Measurements from ENCODE around the gene PHTF1. TPM values are rescaled to one million over a fixed set of nuclear protein-coding genes. Genes with fewer than 3 reads are reported as not detected.

PHTF1 gene
- total RNA-seq, 1 experiment from 2014 or later = 8.4 TPM

GRCh38 chr1:113681596-113682337, 77.5 kb downstream of the PHTF1 start:
- no peak overlapping the region for H3K27ac Mint-ChIP-seq (ENCODE audit: low read depth, unreplicated experiment)
- H3K4me3 Mint-ChIP-seq (ENCODE audit: unreplicated experiment) = no peak overlapping the region
- no peak for DNase-seq (ENCODE audit: unreplicated experiment)
- ChIA-PET POLR2A (interaction anchor here (0.7 to 0.8 kb wide), 2 partner anchors 287 to 551 kb away, joined by 3 to 4 read pairs; no protein-coding TSS in a partner anchor), CTCF (interaction anchor here (0.7 to 12.5 kb wide), 4 partner anchors 128 to 539 kb away, joined by 3 to 153 read pairs (median 4); partner anchors contain the start of gene OLFML3)
- intact Hi-C loops (cut with micrococcal nuclease) = no loop called here
- no TSS peak for BruUV-seq (replicated peaks)
- peaks cover 20% of the 10 kb centered on the region for H3K36me3 Mint-ChIP-seq (ENCODE audit: insufficient read depth, unreplicated experiment)
- peaks cover 8% of the 10 kb centered on the region for H3K4me1 Mint-ChIP-seq (ENCODE audit: insufficient read depth, unreplicated experiment)
- H3K27me3 Mint-ChIP-seq (ENCODE audit: insufficient read depth, unreplicated experiment) = no peaks in the 10 kb centered on the region
- H3K9me3 Mint-ChIP-seq (ENCODE audit: unreplicated experiment) = no peaks in the 10 kb centered on the region
- no peak for TF ChIP-seq CTCF (IDR thresholded peaks at IDR 0.05; ENCODE audit: unreplicated experiment)

- no peak overlapping the region for H3K4me3 Mint-ChIP-seq (ENCODE audit: unreplicated experiment)
- no peak overlapping the region for H3K27ac Mint-ChIP-seq (ENCODE audit: low read depth, unreplicated experiment)
- CTCF ChIA-PET = interaction anchor here (0.6 to 12.5 kb wide), 10 partner anchors 9 to 606 kb away, joined by 3 to 153 read pairs (median 3); no protein-coding TSS in a partner anchor
- intact Hi-C loops (cut with micrococcal nuclease) = loop anchor here (1.0 to 2.0 kb wide), 3 partner anchors 225 to 538 kb away; partner anchors contain the start of gene MAGI3
- no peaks in the 10 kb centered on the region for H3K9me3 Mint-ChIP-seq (ENCODE audit: unreplicated experiment)
- POLR2A ChIA-PET = interaction anchor here (0.7 to 1.2 kb wide), 2 partner anchors 442 to 538 kb away, joined by 3 read pairs; no protein-coding TSS in a partner anchor
- no peak for TF ChIP-seq CTCF (IDR thresholded peaks at IDR 0.05; ENCODE audit: unreplicated experiment)
- DNase-seq (ENCODE audit: unreplicated experiment) = no peak
- peaks cover 33% of the 10 kb centered on the region for H3K36me3 Mint-ChIP-seq (ENCODE audit: insufficient read depth, unreplicated experiment)
- no peaks in the 10 kb centered on the region for H3K27me3 Mint-ChIP-seq (ENCODE audit: insufficient read depth, unreplicated experiment)
- BruUV-seq (replicated peaks) = no TSS peak
- H3K4me1 Mint-ChIP-seq (ENCODE audit: insufficient read depth, unreplicated experiment) = peaks cover 16% of the 10 kb centered on the region
Observed at GRCh38 chr1:113678159-113678469, 81.2 kb downstream of the PHTF1 start.

DNA sequence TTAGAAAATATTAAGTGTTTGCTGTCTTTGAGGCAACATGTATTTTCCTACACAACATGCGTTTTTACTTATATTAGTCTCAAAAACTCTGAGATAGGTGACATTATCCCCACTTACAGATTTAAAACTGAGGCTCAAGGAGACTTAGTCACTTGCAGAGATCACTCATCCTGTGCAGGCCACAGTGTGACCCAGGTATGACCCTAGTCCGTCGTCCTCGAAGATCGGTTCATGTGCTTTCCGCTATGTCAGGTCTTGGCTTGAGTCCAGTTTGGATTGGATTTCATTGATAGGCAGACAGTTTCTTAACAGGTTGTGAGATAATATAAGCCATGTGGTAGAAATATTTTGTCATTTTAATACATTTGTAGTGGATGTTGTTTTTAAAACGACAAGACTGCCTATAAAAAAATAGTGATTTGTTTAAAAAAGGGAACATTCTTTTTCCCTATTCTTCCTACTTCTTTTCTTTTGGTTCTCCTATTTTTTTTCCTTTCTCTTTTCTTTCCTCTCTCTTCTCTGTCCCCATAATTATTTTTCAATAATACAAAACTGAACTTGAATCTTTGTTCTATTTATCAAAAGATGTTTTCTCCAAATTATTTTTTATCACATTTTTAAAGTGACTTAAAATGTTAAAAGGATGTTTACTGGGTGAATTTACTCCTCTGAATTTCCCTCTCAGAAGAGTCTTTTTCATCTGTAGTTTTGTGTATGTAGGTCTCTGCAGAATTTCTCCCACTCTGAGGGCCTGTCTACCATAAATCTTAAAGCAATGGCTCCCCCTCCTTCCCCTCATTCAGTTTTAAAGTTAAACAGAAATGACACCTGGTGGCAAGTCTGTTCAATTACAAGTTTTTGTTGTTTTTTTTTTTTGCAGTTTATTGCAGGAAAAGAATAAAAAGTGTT, 81.8 kb downstream of the PHTF1 start:
- no peaks in the 10 kb centered on the region for H3K27me3 Mint-ChIP-seq (ENCODE audit: insufficient read depth, unreplicated experiment)
- peaks cover 16% of the 10 kb centered on the region for H3K4me1 Mint-ChIP-seq (ENCODE audit: insufficient read depth, unreplicated experiment)
- no TSS peak for BruUV-seq (replicated peaks)
- H3K4me3 Mint-ChIP-seq (ENCODE audit: unreplicated experiment) = no peak overlapping the region
- ChIA-PET CTCF (interaction anchor here (0.6 to 12.5 kb wide), 12 partner anchors 9 to 605 kb away, joined by 3 to 153 read pairs (median 3); no protein-coding TSS in a partner anchor), POLR2A (interaction anchor here (0.7 to 2.3 kb wide), 4 partner anchors 225 to 537 kb away, joined by 3 to 8 read pairs (median 3); no protein-coding TSS in a partner anchor)
- peak; percentile 52 for DNase-seq (ENCODE audit: unreplicated experiment)
- no peaks in the 10 kb centered on the region for H3K9me3 Mint-ChIP-seq (ENCODE audit: unreplicated experiment)
- peak overlapping the region; percentile 61 for H3K27ac Mint-ChIP-seq (ENCODE audit: low read depth, unreplicated experiment)
- peak; percentile 50 for TF ChIP-seq CTCF (IDR thresholded peaks at IDR 0.05; ENCODE audit: unreplicated experiment)
- peaks cover 28% of the 10 kb centered on the region for H3K36me3 Mint-ChIP-seq (ENCODE audit: insufficient read depth, unreplicated experiment)
- intact Hi-C loops (cut with micrococcal nuclease) = loop anchor here (1.0 to 2.0 kb wide), 3 partner anchors 224 to 537 kb away; partner anchors contain the start of gene MAGI3
